Upper lobe of left lung (tissue), 4 donors: ENCODE data around the gene LZTS2.

Source experiments
- CTCF ChIP-seq, 6 experiments: fragments of 450-650 bp in 4 of 6; fragments of 200-600 bp in 2 of 6; sonication (generic) in 2 of 6; IDR thresholded peaks; one replicate each; pipeline ENCODE4 v1.5.1; 2016 to 2019; ENCODE audit warnings: antibody characterized with exemption in 6 of 6
- EP300 ChIP-seq, 4 donors: sonication (generic); formaldehyde crosslinking; IDR thresholded peaks; one replicate each; pipeline ENCODE4 v1.5.1; 2017; ENCODE audit warnings: antibody characterized with exemption in 4 of 4, control low read depth in 2 of 4
- POLR2A ChIP-seq, 4 donors: fragments of 450-650 bp; IDR thresholded peaks; one replicate each; pipeline ENCODE4 v1.5.1; 2016 to 2017; ENCODE audit warnings: antibody characterized with exemption in 4 of 4, mild to moderate bottlenecking in 2 of 4
- POLR2AphosphoS5 ChIP-seq, 2 donors: sonication (generic); formaldehyde crosslinking; IDR thresholded peaks; one replicate each; pipeline ENCODE4 v1.5.1; 2017; ENCODE audit warnings: antibody characterized with exemption in 2 of 2

GRCh38 chr10:101016814-101017213, 17.2 kb downstream of the LZTS2 start:
- TF ChIP-seq CTCF (IDR thresholded peaks at IDR 0.05) (no peak), EP300 (IDR thresholded peaks at IDR 0.05) (no peak), POLR2AphosphoS5 (IDR thresholded peaks at IDR 0.05) (no peak), POLR2A (IDR thresholded peaks at IDR 0.05) (no peak)
